GM10248 (cell line): ENCODE measurements around the gene STYX.

Experiments used
- CTCF ChIA-PET: fragments of 300-600 bp; sonication (Branson Sonifier 250); formaldehyde crosslinking; extraction: SDS; loops from one replicate; lab custom pipeline; 2021; ENCODE audit warnings: antibody characterized with exemption; lab: Yijun Ruan, JAX
- POLR2A ChIA-PET: fragments of 350-650 bp; sonication (Branson Sonifier 250); formaldehyde crosslinking; extraction: SDS; loops from one replicate; lab custom pipeline; 2020; ENCODE audit warnings: antibody characterized with exemption; lab: Yijun Ruan, JAX
- DNase-seq: peaks from one replicate; pipeline ENCODE4 v3.0.0; 2012; ENCODE audit errors: extremely low spot score
- CTCF ChIP-seq: IDR thresholded peaks from 2 replicates; pipeline ENCODE4 v1.5.1; 2012; ENCODE audit warnings: mild to moderate bottlenecking, low read depth; ENCODE audit errors: extremely low read depth, missing control alignments, control extremely low read depth

Gene STYX

GRCh38 chr14:52791223-52792096 is 61.5 kb downstream of the STYX start, which contains the start of gene GNPNAT1:
Gene GNPNAT1, minus strand, starts transcription at chr14:52791607. Its CDS starts 6,957 bp downstream, at chr14:52784650.
- no peak for TF ChIP-seq CTCF
- peak; percentile 93 for DNase-seq
- ChIA-PET POLR2A (no interaction called here), CTCF (interaction anchor here (1.7 kb wide), 1 partner anchor 34 kb away, joined by 5 read pairs; no protein-coding TSS in a partner anchor)

- DNase-seq: no peak
- POLR2A ChIA-PET: no interaction called here
- TF ChIP-seq CTCF: no peak
- CTCF ChIA-PET: no interaction called here
Observed at GRCh38 chr14:52792097-52792415, 62.1 kb downstream of the STYX start.

GRCh38 chr14:52793061-52793460 is 63.1 kb downstream of the STYX start:
- DNase-seq: no peak
- ChIA-PET POLR2A (no interaction called here), CTCF (no interaction called here)
- TF ChIP-seq CTCF: no peak

GRCh38 chr14:52797653-52798052 is 67.7 kb downstream of the STYX start:
- ChIA-PET CTCF (no interaction called here), POLR2A (no interaction called here)
- TF ChIP-seq CTCF: no peak
- DNase-seq: no peak

- TF ChIP-seq CTCF: no peak
- POLR2A ChIA-PET: no interaction called here
Observed at GRCh38 chr14:52798826-52799225, 68.9 kb downstream of the STYX start.

GRCh38 chr14:52801014-52801712 is 71.2 kb downstream of the STYX start:
- POLR2A ChIA-PET: interaction anchor here (0.6 kb wide), 1 partner anchor 72 kb away, joined by 4 read pairs; no protein-coding TSS in a partner anchor
- CTCF ChIA-PET: no interaction called here
- TF ChIP-seq CTCF: no peak
- DNase-seq: no peak

More at GRCh38 chr14:52798826-52799225, 68.9 kb downstream of the STYX start:
- no peak for DNase-seq
- CTCF ChIA-PET: no interaction called here
